HG03095 (cell line): ENCODE measurements around the gene SBF1.
"Not testable (repeated sequence)": the region's sequence is repeated elsewhere in the genome, so short reads cannot be mapped to it uniquely, and the experiment has no call there.

Source experiments
- ATAC-seq: cut with Tn5 transposase; IDR thresholded peaks from one replicate; pipeline ENCODE4 v1.9.1; 2021; ENCODE audit warnings: moderate library complexity; ENCODE audit not compliant: unreplicated experiment

The SBF1 gene

GRCh38 chr22:50445880-50446707 is 28.7 kb downstream of the SBF1 start:
- ATAC-seq = no peak

GRCh38 chr22:50445071-50445879 is 29.6 kb downstream of the SBF1 start:
- no peak for ATAC-seq

- ATAC-seq = no peak
Measured at GRCh38 chr22:50444663-50445062, 30.2 kb downstream of the SBF1 start.

GRCh38 chr22:50443801-50444625 is 30.8 kb downstream of the SBF1 start:
- ATAC-seq = no peak

DNA sequence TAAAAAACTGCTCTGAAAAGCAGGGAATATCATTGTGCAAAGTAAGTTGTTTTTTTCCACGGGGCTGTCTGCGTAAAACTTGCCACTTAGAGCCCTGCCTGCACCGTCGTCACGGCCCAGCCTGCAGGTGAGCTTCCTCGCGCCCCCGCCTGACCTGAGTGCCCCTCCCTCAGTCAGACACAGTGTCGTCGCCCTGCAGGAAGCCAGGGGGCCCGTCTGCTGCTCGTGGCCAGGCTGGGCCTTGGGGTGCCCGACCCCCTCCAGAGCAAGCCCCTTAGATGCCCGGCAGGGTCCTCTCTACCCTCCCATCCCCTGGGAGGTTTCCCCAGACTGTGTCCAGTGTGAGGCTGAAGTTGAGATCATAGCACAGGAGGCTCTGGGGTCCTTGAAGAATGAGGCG is 31.6 kb downstream of the SBF1 start:
- no peak for ATAC-seq

- ATAC-seq = no peak
Measured at GRCh38 chr22:50441428-50441993, 33.3 kb downstream of the SBF1 start.

- no peak for ATAC-seq
Measured at GRCh38 chr22:50440544-50441249, 34.1 kb downstream of the SBF1 start.

DNA sequence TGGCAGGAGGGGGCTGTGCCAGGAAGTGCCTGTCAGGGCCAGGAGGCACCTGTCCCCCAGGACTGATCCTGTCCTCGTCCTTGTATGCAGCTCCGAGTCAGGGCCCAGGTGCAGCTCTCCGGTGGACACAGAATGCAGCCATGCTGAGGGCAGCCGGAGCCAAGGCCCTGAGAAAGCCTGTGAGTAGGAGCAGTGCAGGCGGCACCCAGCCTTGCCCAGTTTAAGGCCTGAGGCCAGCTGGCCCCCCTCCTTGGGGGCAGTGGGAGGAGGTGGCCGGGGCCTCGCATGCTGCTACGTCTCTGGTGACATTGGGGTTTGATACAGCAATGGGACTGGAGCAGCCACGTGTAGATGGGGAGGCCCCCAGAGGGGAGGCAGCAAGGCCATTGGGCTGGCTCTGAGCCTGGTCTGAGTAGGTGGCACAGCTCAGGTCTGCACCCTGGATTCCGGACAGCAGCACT is 34.9 kb downstream of the SBF1 start:
- no peak for ATAC-seq

GRCh38 chr22:50439314-50439870 is 35.4 kb downstream of the SBF1 start:
- ATAC-seq = no peak

- ATAC-seq = no peak
Measured at GRCh38 chr22:50438305-50439275, 36.2 kb downstream of the SBF1 start.

- ATAC-seq = no peak
Measured at GRCh38 chr22:50437511-50438304, 37.1 kb downstream of the SBF1 start.

DNA sequence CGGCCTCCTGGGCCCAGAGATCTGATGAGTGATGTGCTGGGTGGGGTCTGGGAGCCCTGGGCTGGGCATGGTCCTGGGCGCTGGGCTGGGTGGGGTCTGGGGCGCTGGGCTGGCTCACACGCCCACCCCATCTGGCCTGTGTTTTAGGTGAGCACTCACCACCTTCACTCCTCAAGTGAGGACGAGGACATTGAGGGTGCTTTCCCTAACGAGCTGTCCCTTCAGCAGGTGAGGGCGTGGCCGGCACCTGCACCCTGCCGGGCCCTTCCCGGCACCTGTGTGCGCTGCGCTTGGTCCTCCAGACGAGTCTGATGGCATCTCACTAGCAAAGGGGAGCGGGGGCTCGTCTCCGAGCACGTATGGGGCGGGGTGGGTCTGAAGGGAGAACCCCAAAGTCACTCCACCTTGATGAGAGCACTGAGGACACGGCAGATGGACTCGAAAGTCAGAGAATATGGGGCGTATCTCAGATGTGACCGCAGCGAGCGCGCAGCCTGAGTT is 37.9 kb downstream of the SBF1 start:
- no peak for ATAC-seq

DNA sequence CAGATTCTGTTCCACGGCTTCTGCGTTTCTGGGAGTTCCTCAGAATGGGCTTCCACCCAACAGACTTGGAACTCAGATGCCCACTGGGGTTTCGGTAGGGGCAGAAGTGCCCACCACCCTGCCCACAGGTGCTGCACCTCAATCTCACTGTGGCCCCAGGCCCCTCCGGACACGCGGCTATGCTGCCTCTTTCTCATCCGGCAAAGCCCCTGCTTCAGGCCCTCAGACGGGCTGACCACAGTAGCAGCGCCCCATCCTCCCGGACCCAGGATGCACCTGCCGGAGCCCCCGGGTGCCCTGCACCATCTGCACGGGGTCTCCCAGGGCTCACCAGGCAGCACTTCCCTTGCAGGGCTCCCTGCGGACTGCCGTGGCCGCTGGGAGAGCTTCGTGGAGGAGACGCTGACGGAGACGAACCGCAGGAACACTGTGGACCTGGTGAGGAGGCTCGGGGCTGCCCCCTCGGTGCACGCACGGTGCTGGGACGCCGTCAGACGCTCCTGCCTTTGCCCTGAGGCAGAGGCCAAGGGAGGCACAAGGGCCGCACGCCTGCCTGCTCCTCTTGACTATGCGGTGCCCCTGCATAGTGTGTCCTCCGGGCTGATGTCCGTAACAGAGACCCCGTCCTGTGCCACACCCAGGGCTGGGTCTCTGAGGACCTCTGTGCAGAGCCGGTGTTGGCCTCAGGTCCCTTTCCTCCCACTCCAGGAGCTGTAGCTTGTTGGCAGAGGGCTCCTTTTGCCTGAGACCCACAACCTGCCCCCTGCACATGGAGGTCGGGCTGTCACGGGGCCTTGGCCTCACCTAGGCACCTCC is 38.6 kb downstream of the SBF1 start:
- ATAC-seq = no peak

- ATAC-seq = no peak
Measured at GRCh38 chr22:50435291-50436014, 39.4 kb downstream of the SBF1 start.

GRCh38 chr22:50434849-50435248 is 40.0 kb downstream of the SBF1 start:
- no peak for ATAC-seq

DNA sequence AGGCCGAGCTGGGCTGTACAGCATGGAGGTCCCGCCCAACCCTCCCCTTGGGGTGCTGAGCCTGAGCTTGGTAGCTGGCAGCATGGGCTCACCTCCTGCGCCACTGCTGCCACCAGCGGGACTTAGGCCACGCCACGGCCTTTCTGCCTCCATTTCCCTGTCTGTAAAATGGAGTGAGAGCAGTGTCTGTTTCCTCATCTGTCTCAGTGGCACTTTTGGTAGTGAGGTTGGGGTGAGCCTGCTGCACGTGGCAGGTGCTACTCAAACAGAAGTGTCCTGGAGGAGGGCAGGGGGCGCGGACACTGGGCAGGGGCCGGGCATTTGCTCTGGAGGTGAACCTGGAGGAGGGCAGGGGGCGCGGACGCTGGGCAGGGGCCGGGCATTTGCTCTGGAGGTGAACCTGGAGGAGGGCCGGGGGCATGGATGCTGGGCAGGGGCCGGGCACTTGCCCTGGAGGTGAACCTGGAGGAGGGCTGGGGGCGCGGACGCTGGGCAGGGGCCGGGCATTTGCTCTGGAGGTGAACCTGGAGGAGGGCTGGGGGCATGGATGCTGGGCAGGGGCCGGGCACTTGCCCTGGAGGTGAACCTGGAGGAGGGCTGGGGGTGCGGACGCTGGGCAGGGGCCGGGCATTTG is 41.8 kb downstream of the SBF1 start:
- ATAC-seq = not testable (repeated sequence)
